ENCODE data around the gene SFXN4. TPM values are rescaled to one million over a fixed set of nuclear protein-coding genes. Genes with fewer than 3 reads are reported as not detected.

Gene SFXN4
- total and polyA plus RNA-seq, 2 of the 13 experiments (the other 11 are each of a cell fraction or from before 2014, with no cell fraction given), result 47.7 to 64.9 TPM

DNA sequence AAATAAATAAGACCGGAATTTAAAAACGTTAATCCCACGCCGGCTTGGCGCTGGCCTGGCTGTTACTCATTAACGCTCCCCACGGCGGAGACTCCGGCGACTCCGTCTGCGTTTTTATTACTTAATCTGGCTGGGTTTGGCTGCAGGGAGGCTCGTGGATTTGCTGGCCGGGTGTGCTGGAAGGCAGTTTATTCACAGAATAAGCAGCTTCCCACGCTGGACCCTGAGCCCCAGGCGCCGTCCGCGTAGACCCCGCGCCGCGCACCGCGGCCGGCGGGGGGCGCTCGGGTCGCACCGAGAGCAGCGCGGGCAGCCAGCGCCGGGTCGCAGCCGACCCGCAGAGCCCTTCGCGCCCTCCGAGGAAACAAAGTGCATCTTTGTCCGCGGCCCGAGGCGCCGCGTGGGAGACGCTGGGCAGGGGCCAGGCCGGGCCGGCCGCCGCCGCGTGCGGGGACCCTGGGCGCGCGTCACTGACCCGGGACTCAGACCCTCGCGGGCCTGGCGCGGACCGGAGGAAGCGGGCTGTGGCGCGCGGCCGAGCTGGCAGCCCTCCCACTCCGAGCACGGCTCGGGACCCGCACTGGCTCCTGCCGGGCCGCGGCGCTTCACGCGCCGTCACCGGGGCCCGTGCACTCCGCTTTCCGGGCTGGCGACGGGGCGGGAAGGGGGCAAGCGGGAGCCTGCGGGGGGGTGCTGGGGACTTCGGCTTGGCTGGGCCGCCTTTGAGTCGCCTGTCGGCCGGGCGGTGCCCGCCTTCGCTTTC lies 41.3 kb upstream of the SFXN4 start:
- H2AFZ ChIP-seq (ENCODE audit: low read length), result no peak overlapping the region
- TSS peak; percentile 64 for BruUV-seq (replicated peaks)
- peaks cover 58% of the 10 kb centered on the region for H3K4me1 ChIP-seq (ENCODE audit: insufficient read depth, low read length)
- no peak for FAIRE-seq
- intact Hi-C loops (cut with micrococcal nuclease; ENCODE audit: unreplicated experiment), result loop anchor here (1.0 kb wide), 1 partner anchor 211 kb away; no protein-coding TSS in a partner anchor
- 0% methylated on average over 1 of the region's 97 CpGs for WGBS (ENCODE audit: low lambda C conversion rate)
- peak overlapping the region; percentile 83 for H3K9ac ChIP-seq (ENCODE audit: insufficient read depth, low read depth, low read length)
- H3K27me3 ChIP-seq (ENCODE audit: control insufficient read depth in 1 of 2, insufficient read depth in 2 of 2, low read length in 2 of 2), result no peaks in the 10 kb centered on the region; a peak in 2 of 5 replicates
- peak overlapping the region; percentile 93 for H3K27ac ChIP-seq (ENCODE audit: extremely low read length, insufficient read depth, low read length)
- CTCF ChIA-PET (ENCODE audit: low intra/inter-chr PET ratio, low total read pairs), result interaction anchor here (1.2 to 2.5 kb wide), 4 partner anchors 64 to 337 kb away, joined by 3 to 14 read pairs (median 6); no protein-coding TSS in a partner anchor
- no peaks in the 10 kb centered on the region for H3K9me3 ChIP-seq (ENCODE audit: low read length)
- in situ Hi-C loops (cut with HindIII; ENCODE audit: extremely low pct_ligation_motif_present, low pct_unique_long_range_greater_than_20kb), result no loop called here
- peak; percentile 68 for ATAC-seq
- H3K4me3 ChIP-seq (replicated peaks in 1 of 3; ENCODE audit: insufficient read depth in 1 of 3, low read depth in 2 of 3, low read length in 3 of 3), result peak overlapping the region; percentile 58 to 97 (median 75)
- H4K20me1 ChIP-seq (ENCODE audit: insufficient read depth, low read length), result no peaks in the 10 kb centered on the region
- peaks cover 0 to 2% of the 10 kb centered on the region in 2 experiments; a peak in 1 of 5 replicates for H3K36me3 ChIP-seq (replicated peaks in 1 of 2; ENCODE audit: control insufficient read depth in 1 of 2, insufficient read depth in 2 of 2, low read length in 2 of 2)
- POLR2A ChIA-PET, result interaction anchor here (0.6 to 5.2 kb wide), 34 partner anchors 9 to 292 kb away, joined by 3 to 51 read pairs (median 4); no protein-coding TSS in a partner anchor
- H3K4me2 ChIP-seq (ENCODE audit: low read depth, low read length), result peak overlapping the region; percentile 87
- H3K79me2 ChIP-seq (ENCODE audit: insufficient read depth, low read length), result peaks cover 35% of the 10 kb centered on the region
- DNase-seq (ENCODE audit: low spot score), result no peak
- TF ChIP-seq ZNF709 (CRISPR knock-in tag; IDR thresholded peaks at IDR 0.05), result no peak
- TF ChIP-seq, protein P1, sequence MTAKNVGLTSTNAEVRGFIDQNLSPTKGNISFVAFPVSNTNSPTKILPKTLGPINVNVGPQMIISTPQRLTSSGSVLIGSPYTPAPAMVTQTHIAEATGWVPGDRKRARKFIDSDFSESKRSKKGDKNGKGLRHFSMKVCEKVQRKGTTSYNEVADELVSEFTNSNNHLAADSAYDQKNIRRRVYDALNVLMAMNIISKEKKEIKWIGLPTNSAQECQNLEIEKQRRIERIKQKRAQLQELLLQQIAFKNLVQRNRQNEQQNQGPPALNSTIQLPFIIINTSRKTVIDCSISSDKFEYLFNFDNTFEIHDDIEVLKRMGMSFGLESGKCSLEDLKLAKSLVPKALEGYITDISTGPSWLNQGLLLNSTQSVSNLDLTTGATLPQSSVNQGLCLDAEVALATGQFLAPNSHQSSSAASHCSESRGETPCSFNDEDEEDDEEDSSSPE (CRISPR knock-in tag; IDR thresholded peaks at IDR 0.05), result no peak; the same call in 1 of the 2 replicates
- 0 out of 2 replicates have a peak, but pooled peaks have one; percentile 52 for TF ChIP-seq ZFAT (CRISPR knock-in tag; conservative IDR thresholded peaks at IDR 0.05)
- no peak for TF ChIP-seq ZNF674 (CRISPR knock-in tag; IDR thresholded peaks at IDR 0.05; ENCODE audit: low read depth)
- no peak for TF ChIP-seq ZNF317 (CRISPR knock-in tag; IDR thresholded peaks at IDR 0.05)
- TF ChIP-seq ZC3H13 (CRISPR knock-in tag; IDR thresholded peaks at IDR 0.05), result 0 out of 2 replicates have a peak, but pooled peaks have one; percentile 5
- peak; percentile 40 for TF ChIP-seq YEATS4 (CRISPR knock-in tag; IDR thresholded peaks at IDR 0.05; ENCODE audit: borderline replicate concordance)
- TF ChIP-seq, protein P2, sequence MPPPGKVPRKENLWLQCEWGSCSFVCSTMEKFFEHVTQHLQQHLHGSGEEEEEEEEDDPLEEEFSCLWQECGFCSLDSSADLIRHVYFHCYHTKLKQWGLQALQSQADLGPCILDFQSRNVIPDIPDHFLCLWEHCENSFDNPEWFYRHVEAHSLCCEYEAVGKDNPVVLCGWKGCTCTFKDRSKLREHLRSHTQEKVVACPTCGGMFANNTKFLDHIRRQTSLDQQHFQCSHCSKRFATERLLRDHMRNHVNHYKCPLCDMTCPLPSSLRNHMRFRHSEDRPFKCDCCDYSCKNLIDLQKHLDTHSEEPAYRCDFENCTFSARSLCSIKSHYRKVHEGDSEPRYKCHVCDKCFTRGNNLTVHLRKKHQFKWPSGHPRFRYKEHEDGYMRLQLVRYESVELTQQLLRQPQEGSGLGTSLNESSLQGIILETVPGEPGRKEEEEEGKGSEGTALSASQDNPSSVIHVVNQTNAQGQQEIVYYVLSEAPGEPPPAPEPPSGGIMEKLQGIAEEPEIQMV (CRISPR knock-in tag; IDR thresholded peaks at IDR 0.05; ENCODE audit: low read depth), result 0 out of 2 replicates have a peak, but pooled peaks have one; percentile 15
- no peak for TF ChIP-seq SRSF1 (optimal IDR thresholded peaks at IDR 0.05; ENCODE audit: low read depth, low read length)
- TF ChIP-seq MIXL1 (CRISPR knock-in tag; IDR thresholded peaks at IDR 0.05), result no peak
- peak; percentile 68 for TF ChIP-seq KDM5A (IDR thresholded peaks at IDR 0.05; ENCODE audit: borderline replicate concordance, low read length)
- no peak for TF ChIP-seq RCOR2 (CRISPR knock-in tag; IDR thresholded peaks at IDR 0.05)
- no peak for TF ChIP-seq KDM3A (CRISPR knock-in tag; IDR thresholded peaks at IDR 0.05; ENCODE audit: low read depth)
- TF ChIP-seq, protein P3, sequence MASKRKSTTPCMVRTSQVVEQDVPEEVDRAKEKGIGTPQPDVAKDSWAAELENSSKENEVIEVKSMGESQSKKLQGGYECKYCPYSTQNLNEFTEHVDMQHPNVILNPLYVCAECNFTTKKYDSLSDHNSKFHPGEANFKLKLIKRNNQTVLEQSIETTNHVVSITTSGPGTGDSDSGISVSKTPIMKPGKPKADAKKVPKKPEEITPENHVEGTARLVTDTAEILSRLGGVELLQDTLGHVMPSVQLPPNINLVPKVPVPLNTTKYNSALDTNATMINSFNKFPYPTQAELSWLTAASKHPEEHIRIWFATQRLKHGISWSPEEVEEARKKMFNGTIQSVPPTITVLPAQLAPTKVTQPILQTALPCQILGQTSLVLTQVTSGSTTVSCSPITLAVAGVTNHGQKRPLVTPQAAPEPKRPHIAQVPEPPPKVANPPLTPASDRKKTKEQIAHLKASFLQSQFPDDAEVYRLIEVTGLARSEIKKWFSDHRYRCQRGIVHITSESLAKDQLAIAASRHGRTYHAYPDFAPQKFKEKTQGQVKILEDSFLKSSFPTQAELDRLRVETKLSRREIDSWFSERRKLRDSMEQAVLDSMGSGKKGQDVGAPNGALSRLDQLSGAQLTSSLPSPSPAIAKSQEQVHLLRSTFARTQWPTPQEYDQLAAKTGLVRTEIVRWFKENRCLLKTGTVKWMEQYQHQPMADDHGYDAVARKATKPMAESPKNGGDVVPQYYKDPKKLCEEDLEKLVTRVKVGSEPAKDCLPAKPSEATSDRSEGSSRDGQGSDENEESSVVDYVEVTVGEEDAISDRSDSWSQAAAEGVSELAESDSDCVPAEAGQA (IDR thresholded peaks at IDR 0.05; ENCODE audit: low read depth), result no peak
- TF ChIP-seq, protein P3 (CRISPR knock-in tag; IDR thresholded peaks at IDR 0.05; ENCODE audit: borderline replicate concordance), result peak; percentile 61
